Ovary (tissue), 10 donors: ENCODE data around the gene GOLGA6D. TPM values are rescaled to one million over a fixed set of nuclear protein-coding genes. Genes with fewer than 3 reads are reported as not detected.
A peak's percentile ranks its signal among the peaks of the same experiment; 100 is the strongest.
"Not testable (repeated sequence)": the region's sequence is repeated elsewhere in the genome, so short reads cannot be mapped to it uniquely, and the experiment has no call there.

Experiments used
- DNase-seq, 5 donors: peaks; one replicate each; pipeline ENCODE4 v3.0.0-alpha.2; 2019 to 2020
- H3K27ac ChIP-seq, 2 donors: fragments of 200-600 bp; one replicate each; pipeline versions ENCODE4 v1.5.1 to v1.8.0; 2019 to 2022
- H3K27me3 ChIP-seq: fragments of 200-600 bp; one replicate; pipeline ENCODE4 v1.8.0; 2022
- H3K36me3 ChIP-seq: fragments of 200-600 bp; sonication (generic); one replicate; pipeline ENCODE4 v1.5.1; 2019
- H3K4me1 ChIP-seq: one replicate; pipeline ENCODE4 v1.8.1; 2013; ENCODE audit warnings: mild to moderate bottlenecking, moderate library complexity; ENCODE audit not compliant: insufficient read depth
- H3K4me3 ChIP-seq: fragments of 200-600 bp; sonication (generic); one replicate; pipeline ENCODE4 v1.5.1; 2017
- H3K9me3 ChIP-seq, 2 donors: fragments of 200-600 bp in 1 of 2; sonication (generic) in 1 of 2; one replicate each; pipeline versions ENCODE4 v1.5.1 to v1.8.1; 2013 to 2019; ENCODE audit warnings: mild to moderate bottlenecking in 1 of 2, moderate library complexity in 1 of 2
- CTCF ChIP-seq, 3 donors: fragments of 450-650 bp in 2 of 3; fragments of 200-600 bp in 1 of 3; IDR thresholded peaks; one replicate each; pipeline versions ENCODE4 v1.5.1 to v1.8.0; 2016 to 2022; ENCODE audit warnings: antibody characterized with exemption in 3 of 3, mild to moderate bottlenecking in 1 of 3
- EP300 ChIP-seq: sonication (generic); formaldehyde crosslinking; IDR thresholded peaks from one replicate; pipeline ENCODE4 v1.6.1; 2017; ENCODE audit warnings: antibody characterized with exemption
- POLR2A ChIP-seq: fragments of 450-650 bp; IDR thresholded peaks from one replicate; pipeline ENCODE4 v1.6.1; 2017; ENCODE audit warnings: antibody characterized with exemption, mild to moderate bottlenecking, moderate library complexity
- WGBS, 3 donors: extraction: QIAGEN DNeasy Blood & Tissue Kit in 1 of 3; methylation state at CpG; one replicate each; pipeline versions ENCODE4 v1.1.5 to v1.1.7; 2013 to 2017; 5-methylcytosine and 5-hydroxymethylcytosine counted together
- intact Hi-C, 4 donors: fragments of 100-400 bp; cut with DNase I; formaldehyde crosslinking; loops; one replicate each; pipeline versions ENCODE4 v1.11.0 to v1.15.1; 2022 to 2023
- long read RNA-seq, 3 donors: library from polyadenylated mRNA in 2 of 3; unstranded in 2 of 3; transcript quantifications; one replicate each; pipeline ENCODE4 v2.0.0 and lab custom pipeline, GENCODE V29; 2021 to 2026
- polyA plus RNA-seq, 2 donors: library from polyadenylated mRNA; stranded (reverse); fragments of 200-250 nt in 1 of 2; fragments of 350-450 nt in 1 of 2; fragmentation: Illumina TruSeq in 1 of 2; extraction: RNeasy Lipid Tissue Mini Kit (QIAGEN cat#74804) in 1 of 2; gene quantifications; one replicate each; pipeline ENCODE4 v1.2.3, GENCODE V29; 2013 to 2014
- total RNA-seq, 7 donors: library from RNA; depleted of rRNA in 2 of 7; stranded (reverse); fragments of >200 nt in 2 of 7; fragmentation: NEBNext Ultra II Directional in 3 of 7; extraction: Animal tissue kit (Norgen Biotek cat#: 25700) in 3 of 7; gene quantifications; one replicate each; pipeline versions ENCODE4 v1.1.0 to v1.2.4, GENCODE V29; 2016 to 2023
- donor health status: DM: no; HTN: no; CAD: no; lungs with moderate emphysema.
- donor health status: DM: no; HTN: no; CAD: no.
- donor health status: Bipolar disorder and iron deficiency.
- donor health status: DM: yes; HTN: yes; CAD: no.
- donor health status: DM: no; HTN: no; CAD: no.
- donor health status: DM: yes; HTN: yes; CAD: no.

Gene GOLGA6D
- total RNA-seq (under 1 TPM in 2 of 7 donors, not detected in 5; 0.07 to 0.10 TPM), polyA plus RNA-seq (under 1 TPM in 1 of 2 donors, not detected in 1; 0.02 TPM)
- long read RNA-seq, donor 1: 0 reads
- long read RNA-seq, donor 2: 0 reads
- long read RNA-seq, donor 3: 0 reads

- H3K9me3 ChIP-seq, H3K4me1 ChIP-seq, H3K27ac ChIP-seq, H3K36me3 ChIP-seq, H3K4me3 ChIP-seq, intact Hi-C loops, DNase-seq, H3K27me3 ChIP-seq: not testable (repeated sequence)
- whole genome bisulfite sequencing, 3 donors: 90% methylated on average over 2 of the region's 7 CpGs; no CpG with 5 or more reads in 2 of the 3 donors
These were observed at the start of gene GOLGA6D for GRCh38 chr15:75282572-75282971. GOLGA6D (plus strand) TSS chr15:75282835; CDS start chr15:75282876, 41 bp downstream.

- intact Hi-C loops: loop anchor here in 2 of 4 donors (10.0 kb wide), 2 partner anchors 81 to 91 kb away; no protein-coding TSS in a partner anchor
- H3K36me3 ChIP-seq: no peaks in the 10 kb centered on the region
- no peaks in the 10 kb centered on the region for H3K27me3 ChIP-seq
- no peaks in the 10 kb centered on the region for H3K9me3 ChIP-seq
- H3K4me3 ChIP-seq: no peak overlapping the region
- no peaks in the 10 kb centered on the region for H3K4me1 ChIP-seq
- 63 to 69% (median 64%) methylated on average over 12 to 14 of the region's 14 CpGs for WGBS, 3 donors
- DNase-seq: peak in 1 of 5 donors; percentile 7
- H3K27ac ChIP-seq: no peak overlapping the region
- no peak for TF ChIP-seq EP300
- no peak for TF ChIP-seq POLR2A
- TF ChIP-seq CTCF (IDR thresholded peaks at IDR 0.05): no peak
These were observed 49.0 kb upstream of the GOLGA6D start for GRCh38 chr15:75233504-75234190.

- Histone ChIP-seq H3K36me3 (no peaks in the 10 kb centered on the region), H3K9me3 (no peaks in the 10 kb centered on the region), H3K4me3 (no peak overlapping the region), H3K4me1 (no peaks in the 10 kb centered on the region), H3K27ac (no peak overlapping the region), H3K27me3 (no peaks in the 10 kb centered on the region)
- TF ChIP-seq POLR2A: no peak
- no peak for TF ChIP-seq EP300
- no peak for TF ChIP-seq CTCF (IDR thresholded peaks at IDR 0.05)
- WGBS, 3 donors: 82 to 95% (median 90%) methylated on average over 5 of the region's 5 CpGs
- no peak for DNase-seq
- intact Hi-C loops: loop anchor here in 2 of 4 donors (10.0 kb wide), 2 partner anchors 80 to 90 kb away; no protein-coding TSS in a partner anchor
These were observed 48.3 kb upstream of the GOLGA6D start for GRCh38 chr15:75234191-75234810.

GRCh38 chr15:75235051-75235673 is 47.5 kb upstream of the GOLGA6D start:
- no peak overlapping the region for H3K27ac ChIP-seq
- H3K36me3 ChIP-seq: no peaks in the 10 kb centered on the region
- intact Hi-C loops: loop anchor here in 2 of 4 donors (10.0 kb wide), 2 partner anchors 80 to 90 kb away; no protein-coding TSS in a partner anchor
- TF ChIP-seq EP300 (no peak), CTCF (IDR thresholded peaks at IDR 0.05) (no peak), POLR2A (no peak)
- no peaks in the 10 kb centered on the region for H3K27me3 ChIP-seq
- no peak for DNase-seq
- 71 to 83% (median 76%) methylated on average over 10 of the region's 10 CpGs for WGBS, 3 donors
- H3K4me1 ChIP-seq: no peaks in the 10 kb centered on the region
- H3K4me3 ChIP-seq: no peak overlapping the region
- H3K9me3 ChIP-seq: no peaks in the 10 kb centered on the region
